ENCODE results near the gene UBE2O. TPM values are rescaled to one million over a fixed set of nuclear protein-coding genes. Genes with fewer than 3 reads are reported as not detected.

The UBE2O gene
- polyA plus RNA-seq, 1 donor, result 21.0 TPM

- H3K4me3 ChIP-seq (ENCODE audit: low read length), result no peak overlapping the region
- H3K36me3 ChIP-seq (ENCODE audit: control insufficient read depth, insufficient read depth, low read length), result peaks cover 23% of the 10 kb centered on the region
- no peak overlapping the region for H3K27ac ChIP-seq (ENCODE audit: low read length)
- no peaks in the 10 kb centered on the region for H3K4me1 ChIP-seq (ENCODE audit: control insufficient read depth, insufficient read depth, low read length)
- no peaks in the 10 kb centered on the region for H3K27me3 ChIP-seq (ENCODE audit: control insufficient read depth, insufficient read depth, low read length)
- no CpG with 5 or more reads among the region's 21 CpGs for WGBS (ENCODE audit: insufficient coverage, low lambda C conversion rate)
- peak; percentile 38 to 42 for DNase-seq
- no peaks in the 10 kb centered on the region for H3K9me3 ChIP-seq (ENCODE audit: control insufficient read depth, low read depth, low read length)
These were observed 38.3 kb downstream of the UBE2O start for GRCh38 chr17:76414334-76415295.

- H3K4me1 ChIP-seq (ENCODE audit: control insufficient read depth, insufficient read depth, low read length), result no peaks in the 10 kb centered on the region
- peaks cover 18% of the 10 kb centered on the region for H3K36me3 ChIP-seq (ENCODE audit: control insufficient read depth, insufficient read depth, low read length)
- WGBS (ENCODE audit: insufficient coverage, low lambda C conversion rate), result no CpG with 5 or more reads among the region's 5 CpGs
- H3K4me3 ChIP-seq (ENCODE audit: low read length), result no peak overlapping the region
- H3K27me3 ChIP-seq (ENCODE audit: control insufficient read depth, insufficient read depth, low read length), result no peaks in the 10 kb centered on the region
- DNase-seq, result no peak
- no peaks in the 10 kb centered on the region for H3K9me3 ChIP-seq (ENCODE audit: control insufficient read depth, low read depth, low read length)
- H3K27ac ChIP-seq (ENCODE audit: low read length), result no peak overlapping the region
These were observed 41.7 kb downstream of the UBE2O start for GRCh38 chr17:76411247-76411646.

GRCh38 chr17:76410328-76410965 lies 42.5 kb downstream of the UBE2O start:
- no CpG with 5 or more reads among the region's 15 CpGs for WGBS (ENCODE audit: insufficient coverage, low lambda C conversion rate)

GRCh38 chr17:76408037-76408849 lies 44.7 kb downstream of the UBE2O start:
- peak in 1 of 2 donors; percentile 31 for DNase-seq
- H3K27ac ChIP-seq (ENCODE audit: low read length), result no peak overlapping the region
- no CpG with 5 or more reads among the region's 12 CpGs for WGBS (ENCODE audit: insufficient coverage, low lambda C conversion rate)
- H3K36me3 ChIP-seq (ENCODE audit: control insufficient read depth, insufficient read depth, low read length), result peaks cover 31% of the 10 kb centered on the region
- H3K9me3 ChIP-seq (ENCODE audit: control insufficient read depth, low read depth, low read length), result no peaks in the 10 kb centered on the region
- H3K27me3 ChIP-seq (ENCODE audit: control insufficient read depth, insufficient read depth, low read length), result no peaks in the 10 kb centered on the region
- no peak overlapping the region for H3K4me3 ChIP-seq (ENCODE audit: low read length)
- H3K4me1 ChIP-seq (ENCODE audit: control insufficient read depth, insufficient read depth, low read length), result no peaks in the 10 kb centered on the region

More at GRCh38 chr17:76410328-76410965, 42.5 kb downstream of the UBE2O start:
- Histone ChIP-seq H3K4me3 (ENCODE audit: low read length) (no peak overlapping the region), H3K9me3 (ENCODE audit: control insufficient read depth, low read depth, low read length) (no peaks in the 10 kb centered on the region), H3K4me1 (ENCODE audit: control insufficient read depth, insufficient read depth, low read length) (no peaks in the 10 kb centered on the region), H3K36me3 (ENCODE audit: control insufficient read depth, insufficient read depth, low read length) (peaks cover 18% of the 10 kb centered on the region), H3K27ac (ENCODE audit: low read length) (no peak overlapping the region), H3K27me3 (ENCODE audit: control insufficient read depth, insufficient read depth, low read length) (no peaks in the 10 kb centered on the region)
- no peak for DNase-seq

- WGBS (ENCODE audit: insufficient coverage, low lambda C conversion rate), result no CpG with 5 or more reads among the region's 4 CpGs
- H3K4me3 ChIP-seq (ENCODE audit: low read length), result no peak overlapping the region
- no peaks in the 10 kb centered on the region for H3K4me1 ChIP-seq (ENCODE audit: control insufficient read depth, insufficient read depth, low read length)
- H3K36me3 ChIP-seq (ENCODE audit: control insufficient read depth, insufficient read depth, low read length), result peaks cover 37% of the 10 kb centered on the region
- no peaks in the 10 kb centered on the region for H3K9me3 ChIP-seq (ENCODE audit: control insufficient read depth, low read depth, low read length)
- no peaks in the 10 kb centered on the region for H3K27me3 ChIP-seq (ENCODE audit: control insufficient read depth, insufficient read depth, low read length)
- DNase-seq, result no peak
- no peak overlapping the region for H3K27ac ChIP-seq (ENCODE audit: low read length)
These were observed 45.4 kb downstream of the UBE2O start for GRCh38 chr17:76407509-76407908.

GRCh38 chr17:76405967-76406647 lies 46.8 kb downstream of the UBE2O start:
- H3K4me3 ChIP-seq (ENCODE audit: low read length), result no peak overlapping the region
- H3K36me3 ChIP-seq (ENCODE audit: control insufficient read depth, insufficient read depth, low read length), result peaks cover 41% of the 10 kb centered on the region
- 55% methylated on average over 2 of the region's 16 CpGs for WGBS (ENCODE audit: insufficient coverage, low lambda C conversion rate)
- DNase-seq, result no peak
- no peaks in the 10 kb centered on the region for H3K9me3 ChIP-seq (ENCODE audit: control insufficient read depth, low read depth, low read length)
- H3K4me1 ChIP-seq (ENCODE audit: control insufficient read depth, insufficient read depth, low read length), result no peaks in the 10 kb centered on the region
- H3K27me3 ChIP-seq (ENCODE audit: control insufficient read depth, insufficient read depth, low read length), result no peaks in the 10 kb centered on the region
- H3K27ac ChIP-seq (ENCODE audit: low read length), result no peak overlapping the region

- no CpG with 5 or more reads among the region's 9 CpGs for WGBS (ENCODE audit: insufficient coverage, low lambda C conversion rate)
- Histone ChIP-seq H3K9me3 (ENCODE audit: control insufficient read depth, low read depth, low read length) (no peaks in the 10 kb centered on the region), H3K27me3 (ENCODE audit: control insufficient read depth, insufficient read depth, low read length) (no peaks in the 10 kb centered on the region), H3K27ac (ENCODE audit: low read length) (no peak overlapping the region), H3K36me3 (ENCODE audit: control insufficient read depth, insufficient read depth, low read length) (peaks cover 46% of the 10 kb centered on the region), H3K4me1 (ENCODE audit: control insufficient read depth, insufficient read depth, low read length) (no peaks in the 10 kb centered on the region), H3K4me3 (ENCODE audit: low read length) (no peak overlapping the region)
- no peak for DNase-seq
These were observed 47.4 kb downstream of the UBE2O start for GRCh38 chr17:76405607-76405966.

- DNase-seq, result no peak
- Histone ChIP-seq H3K36me3 (ENCODE audit: control insufficient read depth, insufficient read depth, low read length) (peaks cover 46% of the 10 kb centered on the region), H3K27me3 (ENCODE audit: control insufficient read depth, insufficient read depth, low read length) (no peaks in the 10 kb centered on the region), H3K4me3 (ENCODE audit: low read length) (no peak overlapping the region), H3K9me3 (ENCODE audit: control insufficient read depth, low read depth, low read length) (no peaks in the 10 kb centered on the region), H3K27ac (ENCODE audit: low read length) (no peak overlapping the region), H3K4me1 (ENCODE audit: control insufficient read depth, insufficient read depth, low read length) (no peaks in the 10 kb centered on the region)
- WGBS (ENCODE audit: insufficient coverage, low lambda C conversion rate), result no CpG with 5 or more reads among the region's 25 CpGs
These were observed 47.9 kb downstream of the UBE2O start for GRCh38 chr17:76404976-76405563.

GRCh38 chr17:76404256-76404655 lies 48.7 kb downstream of the UBE2O start:
- Histone ChIP-seq H3K4me3 (ENCODE audit: low read length) (no peak overlapping the region), H3K4me1 (ENCODE audit: control insufficient read depth, insufficient read depth, low read length) (no peaks in the 10 kb centered on the region), H3K27ac (ENCODE audit: low read length) (no peak overlapping the region), H3K36me3 (ENCODE audit: control insufficient read depth, insufficient read depth, low read length) (peaks cover 51% of the 10 kb centered on the region), H3K27me3 (ENCODE audit: control insufficient read depth, insufficient read depth, low read length) (no peaks in the 10 kb centered on the region), H3K9me3 (ENCODE audit: control insufficient read depth, low read depth, low read length) (no peaks in the 10 kb centered on the region)
- no CpG with 5 or more reads among the region's 6 CpGs for WGBS (ENCODE audit: insufficient coverage, low lambda C conversion rate)
- no peak for DNase-seq

Data from large intestine (tissue), 3 donors.